Measurements from ENCODE around the gene NSFL1C. TPM values are rescaled to one million over a fixed set of nuclear protein-coding genes. Genes with fewer than 3 reads are reported as not detected.

NSFL1C gene
- total and polyA plus RNA-seq, 12 donors: 46.1 to 510 (median 98.9) TPM

DNA sequence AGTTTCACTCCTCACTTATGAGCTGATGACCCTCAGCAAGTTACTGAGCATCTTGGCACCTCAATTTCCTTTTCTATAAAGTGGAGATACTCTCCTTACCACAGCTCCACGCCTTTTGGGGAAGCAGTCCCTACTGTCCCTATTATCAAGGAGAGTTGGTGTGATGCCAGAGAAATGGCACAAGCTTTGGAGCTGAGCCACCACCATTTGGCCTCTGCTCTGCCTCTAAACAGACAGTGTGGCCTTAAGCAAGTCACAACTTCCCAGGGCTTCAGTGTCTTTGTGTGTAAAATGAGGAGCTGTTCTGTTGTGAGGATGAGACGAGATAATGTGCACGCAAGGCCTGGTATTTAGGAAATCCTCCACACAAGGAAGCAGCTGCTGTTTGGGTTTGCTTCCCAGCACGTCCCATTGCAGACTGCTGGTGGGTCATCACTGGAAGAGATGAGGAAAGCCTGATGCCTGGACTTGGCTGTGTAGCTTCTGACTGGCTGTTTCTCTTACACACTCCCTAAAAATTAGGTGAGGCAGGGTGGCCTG, 18.5 kb downstream of the NSFL1C start:
- 77 to 93% (median 88%) methylated on average over 4 of the region's 4 CpGs for WGBS, 4 donors
- H3K4me3 ChIP-seq: no peak overlapping the region
- peaks cover 0 to 8% (median 5%) of the 10 kb centered on the region in 3 donors for H3K9me3 ChIP-seq (replicated peaks in 1 of 3)
- no peaks in the 10 kb centered on the region for H3K4me1 ChIP-seq (replicated peaks in 1 of 2)
- H3K27ac ChIP-seq: no peak overlapping the region
- H3K36me3 ChIP-seq (replicated peaks in 1 of 2): peaks cover 0 to 100% of the 10 kb centered on the region in 2 donors
- no peaks in the 10 kb centered on the region for H3K27me3 ChIP-seq
- peak in 2 of 7 donors; percentile 51 to 68 for DNase-seq
- intact Hi-C loops (cut with DNase I): no loop called here
- TF ChIP-seq, protein P1, sequence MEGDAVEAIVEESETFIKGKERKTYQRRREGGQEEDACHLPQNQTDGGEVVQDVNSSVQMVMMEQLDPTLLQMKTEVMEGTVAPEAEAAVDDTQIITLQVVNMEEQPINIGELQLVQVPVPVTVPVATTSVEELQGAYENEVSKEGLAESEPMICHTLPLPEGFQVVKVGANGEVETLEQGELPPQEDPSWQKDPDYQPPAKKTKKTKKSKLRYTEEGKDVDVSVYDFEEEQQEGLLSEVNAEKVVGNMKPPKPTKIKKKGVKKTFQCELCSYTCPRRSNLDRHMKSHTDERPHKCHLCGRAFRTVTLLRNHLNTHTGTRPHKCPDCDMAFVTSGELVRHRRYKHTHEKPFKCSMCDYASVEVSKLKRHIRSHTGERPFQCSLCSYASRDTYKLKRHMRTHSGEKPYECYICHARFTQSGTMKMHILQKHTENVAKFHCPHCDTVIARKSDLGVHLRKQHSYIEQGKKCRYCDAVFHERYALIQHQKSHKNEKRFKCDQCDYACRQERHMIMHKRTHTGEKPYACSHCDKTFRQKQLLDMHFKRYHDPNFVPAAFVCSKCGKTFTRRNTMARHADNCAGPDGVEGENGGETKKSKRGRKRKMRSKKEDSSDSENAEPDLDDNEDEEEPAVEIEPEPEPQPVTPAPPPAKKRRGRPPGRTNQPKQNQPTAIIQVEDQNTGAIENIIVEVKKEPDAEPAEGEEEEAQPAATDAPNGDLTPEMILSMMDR (IDR thresholded peaks at IDR 0.05): no peak
- TF ChIP-seq POLR2A (IDR thresholded peaks at IDR 0.05): no peak

DNA sequence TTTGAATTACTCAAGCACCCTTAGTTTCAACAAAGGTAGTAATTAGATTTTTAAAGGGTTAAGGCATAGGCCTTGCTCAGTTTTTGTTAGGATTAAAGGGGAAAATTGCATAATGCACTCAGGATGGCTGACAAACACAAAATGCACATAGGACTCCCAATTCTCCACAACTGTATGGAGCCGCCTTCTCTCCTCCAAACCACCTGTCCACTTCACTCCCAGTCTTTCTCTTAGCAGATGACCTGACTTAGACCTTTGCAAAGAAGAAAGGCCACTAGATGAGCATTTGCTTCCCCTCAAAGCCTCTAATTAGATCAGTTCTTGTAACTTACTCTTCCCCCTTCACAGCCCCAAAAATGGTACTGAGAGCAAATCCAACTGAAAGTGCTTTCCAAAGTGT, 20.1 kb downstream of the NSFL1C start:
- Histone ChIP-seq H3K36me3 (replicated peaks in 1 of 2) (peaks cover 0 to 100% of the 10 kb centered on the region in 2 donors), H3K4me3 (no peak overlapping the region), H3K27ac (no peak overlapping the region), H3K9me3 (replicated peaks in 1 of 3) (peaks cover 0 to 8% (median 5%) of the 10 kb centered on the region in 3 donors), H3K27me3 (no peaks in the 10 kb centered on the region), H3K4me1 (replicated peaks in 1 of 2) (no peaks in the 10 kb centered on the region)
- TF ChIP-seq, protein P1 (IDR thresholded peaks at IDR 0.05): no peak
- TF ChIP-seq POLR2A (IDR thresholded peaks at IDR 0.05): no peak
- 93 to 100% (median 95%) methylated on average over 1 of the region's 1 CpG for WGBS, 4 donors
- DNase-seq: no peak
- intact Hi-C loops (cut with DNase I): no loop called here

DNA sequence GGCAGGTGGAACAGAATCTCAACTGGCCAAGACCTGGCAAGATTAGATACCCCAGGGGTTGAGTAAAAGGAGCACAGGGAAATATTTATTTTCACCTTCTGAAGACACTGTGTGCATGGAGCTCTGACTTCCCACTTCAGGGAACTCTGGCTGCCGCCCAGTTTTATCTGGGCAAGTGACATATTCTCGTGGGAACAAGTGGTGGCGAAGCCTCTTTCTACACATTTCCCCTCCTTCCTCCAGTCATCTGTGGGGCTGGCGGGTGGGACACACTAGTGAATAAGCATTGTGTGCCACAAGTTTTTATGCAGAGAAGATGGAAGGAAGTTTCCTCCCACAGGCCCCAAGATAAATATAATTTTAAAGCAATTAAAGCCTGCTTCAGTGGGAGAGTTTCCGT, 23.6 kb downstream of the NSFL1C start:
- DNase-seq: no peak
- 78 to 85% (median 81%) methylated on average over 5 of the region's 5 CpGs for whole genome bisulfite sequencing, 4 donors
- Histone ChIP-seq H3K4me1 (replicated peaks in 1 of 2) (no peaks in the 10 kb centered on the region), H3K9me3 (replicated peaks in 1 of 3) (no peaks in the 10 kb centered on the region), H3K27me3 (no peaks in the 10 kb centered on the region), H3K36me3 (replicated peaks in 1 of 2) (peaks cover 0 to 69% of the 10 kb centered on the region in 2 donors), H3K27ac (no peak overlapping the region), H3K4me3 (no peak overlapping the region)
- TF ChIP-seq, protein P1 (IDR thresholded peaks at IDR 0.05): no peak
- TF ChIP-seq POLR2A (IDR thresholded peaks at IDR 0.05): no peak
- intact Hi-C loops (cut with DNase I): loop anchor here in 1 of 2 donors (5.0 kb wide), 1 partner anchor 131 kb away; no protein-coding TSS in a partner anchor

DNA sequence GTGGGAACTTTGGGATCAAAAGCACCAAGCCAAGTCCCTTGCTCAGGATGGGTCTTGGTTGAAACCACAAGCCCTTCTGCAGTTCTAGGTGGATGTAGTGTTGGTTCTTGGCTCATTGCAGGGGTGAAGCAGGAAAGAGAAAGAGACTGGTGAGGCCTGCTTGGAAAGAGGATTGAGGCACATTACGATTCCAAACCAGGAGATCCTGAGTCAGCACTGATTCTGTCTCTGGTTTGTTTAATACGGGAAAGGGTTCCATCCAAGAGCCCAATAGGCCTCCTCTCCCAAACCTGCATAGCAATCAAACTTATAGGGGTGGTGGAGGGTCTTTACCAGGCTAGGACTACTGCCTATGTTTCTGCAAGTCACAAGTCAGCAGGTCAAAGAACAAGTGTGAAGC, 24.3 kb downstream of the NSFL1C start:
- 90 to 97% (median 92%) methylated on average over 2 of the region's 2 CpGs for whole genome bisulfite sequencing, 4 donors
- no peaks in the 10 kb centered on the region for H3K27me3 ChIP-seq
- no peak overlapping the region for H3K27ac ChIP-seq
- DNase-seq: no peak
- H3K9me3 ChIP-seq (replicated peaks in 1 of 3): no peaks in the 10 kb centered on the region
- intact Hi-C loops (cut with DNase I): loop anchor here in 1 of 2 donors (5.0 kb wide), 1 partner anchor 130 kb away; no protein-coding TSS in a partner anchor
- peaks cover 0 to 62% of the 10 kb centered on the region in 2 donors for H3K36me3 ChIP-seq (replicated peaks in 1 of 2)
- no peaks in the 10 kb centered on the region for H3K4me1 ChIP-seq (replicated peaks in 1 of 2)
- no peak for TF ChIP-seq POLR2A (IDR thresholded peaks at IDR 0.05)
- TF ChIP-seq, protein P1 (IDR thresholded peaks at IDR 0.05): no peak
- no peak overlapping the region for H3K4me3 ChIP-seq
